CD4-positive, alpha-beta T cell treated with Interleukin-6 at 100 ng/mL for 8 hours (primary cell): ENCODE results near the gene ATAD3C.
A peak's percentile ranks its signal among the peaks of the same experiment; 100 is the strongest.
"Not testable (repeated sequence)": the region's sequence is repeated elsewhere in the genome, so short reads cannot be mapped to it uniquely, and the experiment has no call there.

Source experiments
- DNase-seq: peaks from one replicate; pipeline ENCODE4 v3.0.0-alpha.2; 2020; ENCODE audit warnings: mixed read lengths, low spot score

ATAD3C gene

DNA sequence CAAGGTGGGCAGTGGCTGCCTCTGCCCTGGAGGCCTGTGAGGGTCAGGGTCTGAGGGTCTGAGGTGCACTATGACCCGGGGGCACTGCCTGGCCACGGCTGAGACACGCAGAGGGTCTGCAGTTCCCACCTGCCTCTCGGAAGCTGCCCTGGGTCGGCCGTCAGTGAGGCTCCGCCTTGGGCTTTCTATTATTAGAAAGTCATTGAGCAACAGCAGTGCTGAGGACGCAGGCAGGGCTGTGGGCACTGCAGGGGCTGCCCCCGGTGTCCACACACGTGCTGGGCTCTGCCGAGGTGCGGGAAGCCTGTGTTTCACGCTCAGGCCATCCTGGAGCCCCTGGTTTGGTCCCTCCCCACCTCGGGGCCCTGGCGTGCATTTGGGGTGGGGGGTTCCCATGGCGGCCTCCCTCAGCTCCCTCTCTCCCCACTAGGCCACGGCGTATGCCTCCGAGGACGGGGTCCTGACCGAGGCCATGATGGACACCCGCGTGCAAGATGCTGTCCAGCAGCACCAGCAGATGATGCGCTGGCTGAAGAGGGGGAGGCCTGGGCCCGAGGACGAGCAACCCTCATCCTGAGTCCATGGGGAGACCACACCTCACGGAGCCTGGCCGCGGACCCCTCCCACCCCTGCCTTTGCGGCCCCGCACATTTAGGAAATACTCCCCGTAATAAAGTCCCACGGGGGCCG lies 59.4 kb downstream of the ATAD3C start:
- not testable (repeated sequence) for DNase-seq

DNA sequence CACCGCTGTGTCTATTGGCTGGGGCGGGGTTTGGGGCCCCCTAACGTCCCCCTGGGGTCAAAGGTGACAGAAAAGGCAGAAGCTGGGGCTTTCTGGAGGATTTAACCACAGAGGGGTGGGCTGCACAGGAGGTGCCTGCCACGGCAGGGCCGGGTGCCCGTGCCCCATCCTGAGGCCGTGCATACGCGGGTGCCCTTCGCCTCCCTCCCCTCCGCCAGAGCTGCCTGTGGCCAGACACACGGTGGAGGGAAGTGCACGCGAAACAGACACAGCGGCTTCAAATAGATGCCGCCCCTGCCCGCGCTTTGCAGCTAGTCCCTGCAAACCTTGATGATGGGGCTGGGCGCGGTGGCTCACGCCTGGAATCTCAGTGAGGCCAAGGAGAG lies 60.0 kb downstream of the ATAD3C start:
- not testable (repeated sequence) for DNase-seq

DNA sequence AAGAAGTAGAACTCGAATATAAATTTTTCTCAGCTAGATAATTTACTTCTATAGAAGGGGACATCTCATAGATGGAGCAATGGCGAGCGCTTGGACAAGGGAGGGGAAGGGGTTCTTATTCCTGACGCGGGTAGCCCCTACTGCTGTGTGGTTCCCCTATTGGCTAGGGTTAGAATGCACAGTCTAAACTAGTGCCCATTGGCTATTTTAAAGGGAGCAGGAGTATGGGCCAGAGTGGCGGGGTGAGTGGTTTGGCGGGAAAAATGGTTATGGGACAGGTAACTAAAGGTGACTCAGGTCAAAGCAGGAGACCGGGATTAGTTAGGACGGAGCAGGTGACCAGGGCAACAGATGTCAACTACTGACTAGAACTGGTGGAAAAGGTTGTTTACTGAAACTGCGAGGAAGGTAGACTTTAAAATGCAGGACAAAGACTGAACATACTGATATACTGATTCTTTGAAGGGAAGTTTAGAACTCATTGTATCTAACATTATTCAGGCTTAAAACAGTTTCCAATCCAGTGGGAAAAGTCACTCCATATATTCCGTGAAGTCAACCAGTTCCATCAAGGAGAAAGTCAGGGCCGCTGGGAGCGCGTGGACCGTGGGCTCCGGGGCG lies 61.5 kb downstream of the ATAD3C start:
- DNase-seq: no peak

DNA sequence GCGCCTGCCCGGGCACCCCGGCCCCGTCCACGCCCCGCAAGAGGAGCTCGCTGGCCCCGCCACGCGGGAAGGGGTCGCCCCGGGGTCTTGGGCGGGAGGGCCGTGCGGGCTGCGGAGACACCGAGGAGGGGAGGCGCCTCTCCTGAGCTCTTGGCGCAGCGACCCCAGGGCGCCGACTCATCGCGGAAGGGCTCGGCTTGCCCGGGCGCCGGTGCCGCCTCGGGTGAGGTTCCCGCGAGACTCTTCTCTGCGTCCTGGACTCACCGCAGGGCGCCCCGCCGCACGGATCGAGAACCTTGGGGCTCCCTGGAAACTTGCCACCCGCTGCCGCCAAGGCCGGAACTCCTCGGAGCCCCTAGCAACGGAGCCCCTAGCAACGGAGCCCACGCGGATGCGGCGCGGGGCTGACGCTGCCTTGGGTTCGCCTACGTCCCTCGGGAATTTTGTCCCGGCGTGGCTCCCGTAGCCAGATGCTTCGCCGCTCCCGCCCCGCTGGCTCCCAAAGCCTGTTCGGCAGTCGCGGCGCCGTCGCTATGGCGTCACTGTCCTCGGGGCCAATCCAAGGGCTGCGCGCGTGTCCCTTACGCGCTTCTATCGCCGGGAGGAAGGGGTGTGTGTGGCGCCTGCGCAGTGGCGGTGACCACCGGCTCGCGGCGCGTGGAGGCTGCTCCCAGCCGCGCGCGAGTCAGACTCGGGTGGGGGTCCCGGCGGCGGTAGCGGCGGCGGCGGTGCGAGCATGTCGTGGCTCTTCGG lies 62.2 kb downstream of the ATAD3C start, which contains the start of gene ATAD3A:
ATAD3A (plus strand) TSS at position 630 of the 753 bp plus-strand sequence; CDS start at position 737, 107 bp downstream.
- DNase-seq: peak; percentile 95

DNA sequence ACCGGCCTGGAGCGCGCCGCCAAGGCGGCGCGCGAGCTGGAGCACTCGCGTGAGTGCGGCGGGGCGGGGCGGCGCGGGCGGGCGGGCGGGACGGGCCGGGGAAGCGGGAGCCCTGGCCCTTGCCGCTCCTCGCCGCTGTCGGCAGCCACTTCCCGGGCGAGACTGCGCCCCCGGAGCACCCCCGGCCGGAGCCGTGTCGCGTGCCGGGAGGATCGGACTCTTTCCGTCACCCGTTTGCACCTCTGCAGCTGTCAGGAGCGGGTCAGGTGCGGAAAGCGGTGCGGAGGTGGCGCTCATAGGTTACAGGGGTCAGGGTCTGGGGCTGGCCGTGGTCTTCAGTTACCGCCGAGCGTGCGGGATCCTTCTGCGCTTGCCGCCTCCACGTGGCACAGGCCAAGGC lies 62.9 kb downstream of the ATAD3C start:
- not testable (repeated sequence) for DNase-seq

DNA sequence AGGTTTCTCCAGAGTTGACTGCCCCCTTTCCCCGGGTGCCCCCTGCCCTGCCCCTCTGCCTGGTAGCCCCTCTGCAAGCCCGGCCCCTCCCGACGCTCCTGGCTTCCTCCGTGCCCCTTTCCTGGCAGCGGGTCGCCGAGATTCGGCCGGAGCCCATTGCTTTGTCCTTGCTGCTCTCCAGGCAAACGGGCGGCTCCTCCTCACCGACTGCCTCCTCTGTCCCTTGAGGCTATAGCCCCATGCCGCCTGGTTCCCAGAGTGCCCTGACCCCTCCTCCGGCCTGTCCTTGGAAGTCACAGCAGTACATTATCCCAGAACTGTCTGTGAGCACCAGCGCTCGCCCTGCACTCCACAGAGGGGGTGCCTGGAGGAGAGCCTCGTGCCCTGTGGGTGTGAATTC lies 64.2 kb downstream of the ATAD3C start:
- DNase-seq: not testable (repeated sequence)

DNA sequence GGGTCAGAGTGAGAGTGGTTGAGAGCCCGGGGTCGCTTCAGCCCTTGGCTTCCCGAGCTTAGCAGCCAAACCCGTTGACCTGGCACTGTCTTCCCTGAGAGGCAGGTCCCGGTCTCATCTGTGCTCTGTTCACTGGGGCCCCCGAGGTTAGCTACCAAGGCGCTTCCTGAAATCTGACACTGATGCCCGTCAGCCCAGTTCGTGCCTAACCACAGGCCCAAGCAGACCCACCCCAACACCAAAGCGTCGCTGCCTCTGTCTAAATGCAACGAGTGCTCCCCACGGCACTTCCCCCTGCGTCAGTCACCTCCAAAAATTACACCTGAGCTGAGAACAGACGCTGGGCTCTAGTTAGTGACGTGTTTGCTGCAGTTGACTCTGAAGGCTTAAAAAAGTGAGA lies 64.9 kb downstream of the ATAD3C start:
- not testable (repeated sequence) for DNase-seq

DNA sequence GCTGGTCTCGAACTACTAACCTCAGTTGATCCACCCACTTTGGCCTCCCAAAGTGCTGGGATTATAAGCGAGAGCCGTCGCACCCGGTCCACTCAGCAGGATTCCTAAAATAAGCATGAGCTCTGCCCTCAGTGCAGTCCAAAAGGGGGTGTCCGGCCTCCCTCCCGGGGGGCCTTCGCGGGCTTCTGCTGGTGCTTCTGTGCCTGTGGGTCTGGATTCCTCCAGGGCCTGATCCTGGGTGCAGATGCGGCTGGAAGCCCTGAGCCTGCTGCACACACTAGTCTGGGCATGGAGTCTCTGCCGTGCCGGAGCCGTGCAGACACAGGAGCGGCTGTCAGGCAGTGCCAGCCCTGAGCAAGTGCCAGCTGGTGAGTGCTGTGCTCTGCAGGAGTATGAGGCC lies 67.4 kb downstream of the ATAD3C start:
- not testable (repeated sequence) for DNase-seq

DNA sequence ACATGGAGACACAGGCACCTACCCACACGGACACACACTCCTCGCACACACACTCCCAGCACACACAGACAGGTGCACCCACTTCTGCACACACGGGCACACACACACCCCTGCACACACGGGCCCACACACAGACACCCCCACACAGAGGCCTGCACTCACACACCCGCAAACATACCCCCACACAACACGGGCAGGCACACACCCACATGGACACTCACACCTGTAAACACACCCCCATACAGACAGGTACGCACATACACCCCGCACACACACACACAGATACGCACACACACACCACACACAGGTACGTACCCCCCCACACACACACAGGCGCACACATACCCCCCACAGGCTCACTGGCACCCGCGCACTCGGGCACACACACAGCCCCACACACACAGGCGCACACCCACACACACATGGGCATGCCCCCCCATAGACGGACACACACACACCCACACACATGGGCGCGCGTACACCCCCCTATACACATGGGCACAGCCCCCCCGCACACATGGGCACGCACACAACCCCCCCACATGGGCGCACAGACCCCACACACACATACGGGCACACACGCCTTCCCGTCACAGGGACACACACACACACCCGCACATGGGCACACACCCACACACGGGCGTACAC lies 68.6 kb downstream of the ATAD3C start:
- DNase-seq: no peak

DNA sequence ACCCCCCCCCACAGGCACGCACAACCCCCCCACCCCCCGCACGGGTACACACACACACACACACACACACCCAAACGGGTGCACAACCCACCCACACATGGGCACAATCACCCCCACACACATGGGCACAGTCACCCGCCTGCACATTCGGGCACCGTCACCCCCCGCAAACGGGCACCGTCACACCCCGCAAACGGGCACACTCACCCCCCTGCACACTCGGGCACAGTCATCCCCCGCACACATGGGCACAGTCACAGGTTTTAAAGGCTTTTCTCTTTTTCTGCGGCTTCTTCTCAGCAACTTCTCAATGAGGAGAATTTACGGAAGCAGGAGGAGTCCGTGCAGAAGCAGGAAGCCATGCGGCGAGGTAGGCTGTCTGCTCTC lies 69.1 kb downstream of the ATAD3C start:
- not testable (repeated sequence) for DNase-seq
